Esophagus muscularis mucosa (tissue), 4 donors: ENCODE results near the gene PLEKHA7. TPM values are rescaled to one million over a fixed set of nuclear protein-coding genes. Genes with fewer than 3 reads are reported as not detected.
A peak's percentile ranks its signal among the peaks of the same experiment; 100 is the strongest.

Experiments used
- DNase-seq: peaks from one replicate; pipeline ENCODE4 v3.0.0-alpha.2; 2017; ENCODE audit errors: extremely low spot score
- H3K27ac ChIP-seq, 4 donors: fragments of 200-600 bp; sonication (generic); replicated peaks in 1 of 4; 1 replicate in 3 of 4; 2 replicates in 1 of 4; pipeline ENCODE4 v1.5.1; 2016 to 2019; ENCODE audit warnings: mild to moderate bottlenecking in 1 of 4
- H3K27me3 ChIP-seq, 4 donors: fragments of 200-600 bp; sonication (generic); one replicate each; pipeline versions ENCODE4 v1.5.1 to v1.6.0; 2016 to 2019
- H3K36me3 ChIP-seq, 4 donors: fragments of 200-600 bp; sonication (generic); one replicate each; pipeline ENCODE4 v1.5.1; 2016 to 2019
- H3K4me1 ChIP-seq, 4 donors: fragments of 200-600 bp; sonication (generic); one replicate each; pipeline ENCODE4 v1.5.1; 2016 to 2019
- H3K4me3 ChIP-seq, 4 donors: fragments of 200-600 bp; sonication (generic); 1 replicate in 2 of 4; 2 replicates in 2 of 4; pipeline ENCODE4 v1.5.1; 2016 to 2019; ENCODE audit warnings: mild to moderate bottlenecking in 4 of 4, moderate library complexity in 1 of 4
- H3K9me3 ChIP-seq, 4 donors: fragments of 200-600 bp; sonication (generic); 1 replicate in 3 of 4; 2 replicates in 1 of 4; pipeline ENCODE4 v1.5.1; 2016 to 2019
- CTCF ChIP-seq, 3 experiments: fragments of 200-600 bp in 2 of 3; fragments of 450-650 bp in 1 of 3; sonication (generic) in 2 of 3; IDR thresholded peaks; one replicate each; pipeline ENCODE4 v1.5.1; 2017 to 2019; ENCODE audit warnings: antibody characterized with exemption in 3 of 3, mild to moderate bottlenecking in 2 of 3, moderate library complexity in 1 of 3
- EP300 ChIP-seq: sonication (generic); formaldehyde crosslinking; IDR thresholded peaks from one replicate; pipeline ENCODE4 v1.6.1; 2017; ENCODE audit warnings: antibody characterized with exemption
- POLR2A ChIP-seq: fragments of 450-650 bp; IDR thresholded peaks from one replicate; pipeline ENCODE4 v1.6.1; 2017; ENCODE audit warnings: antibody characterized with exemption, moderate library complexity, mild to moderate bottlenecking, low read depth
- POLR2AphosphoS5 ChIP-seq, 2 donors: sonication (generic); formaldehyde crosslinking; IDR thresholded peaks; one replicate each; pipeline ENCODE4 v1.6.1; 2017; ENCODE audit warnings: antibody characterized with exemption in 2 of 2
- WGBS: methylation state at CpG from one replicate; pipeline ENCODE4 v1.1.5; 2018; 5-methylcytosine and 5-hydroxymethylcytosine counted together
- intact Hi-C: fragments of 100-400 bp; cut with DNase I; formaldehyde crosslinking; loops from one replicate; pipeline ENCODE4 v1.15.1; 2023
- total RNA-seq, 4 donors: library from RNA; depleted of rRNA; stranded (reverse); fragments of >200 nt; gene quantifications; one replicate each; pipeline versions ENCODE4 v1.1.0 to v1.2.1, GENCODE V29; 2016

Gene PLEKHA7
- total RNA-seq, 4 donors from 2014 or later = 5.8 to 9.1 (median 7.7) TPM

- intact Hi-C loops = loop anchor here (10.0 kb wide), 1 partner anchor 279 kb away; no protein-coding TSS in a partner anchor
- H3K36me3 ChIP-seq = peaks cover 0 to 25% (median 2%) of the 10 kb centered on the region in 4 donors
- H3K4me1 ChIP-seq = peaks cover 0 to 40% (median 16%) of the 10 kb centered on the region in 4 donors
- 57% methylated on average over 6 of the region's 7 CpGs for WGBS
- no peak overlapping the region for H3K4me3 ChIP-seq
- no peaks in the 10 kb centered on the region for H3K27me3 ChIP-seq
- H3K9me3 ChIP-seq = no peaks in the 10 kb centered on the region
- DNase-seq = no peak
- TF ChIP-seq CTCF (IDR thresholded peaks at IDR 0.05) = peak; percentile 79 to 94 (median 82)
- no peak for TF ChIP-seq POLR2AphosphoS5 (IDR thresholded peaks at IDR 0.05)
- H3K27ac ChIP-seq = no peak overlapping the region
Observed at GRCh38 chr11:16785520-16786128, 228.6 kb downstream of the PLEKHA7 start.

- H3K4me3 ChIP-seq = no peak overlapping the region
- H3K36me3 ChIP-seq = peaks cover 0 to 15% (median 2%) of the 10 kb centered on the region in 4 donors
- H3K27ac ChIP-seq = no peak overlapping the region
- 81% methylated on average over 2 of the region's 2 CpGs for WGBS
- no peak for TF ChIP-seq POLR2A
- no peak for TF ChIP-seq CTCF (IDR thresholded peaks at IDR 0.05)
- TF ChIP-seq EP300 = no peak
- no peak for TF ChIP-seq POLR2AphosphoS5 (IDR thresholded peaks at IDR 0.05)
- no peaks in the 10 kb centered on the region for H3K9me3 ChIP-seq
- no peak for DNase-seq
- H3K27me3 ChIP-seq = no peaks in the 10 kb centered on the region
- intact Hi-C loops = loop anchor here (10.0 kb wide), 1 partner anchor 280 kb away; no protein-coding TSS in a partner anchor
- H3K4me1 ChIP-seq = peaks cover 0 to 34% (median 13%) of the 10 kb centered on the region in 4 donors
Observed at GRCh38 chr11:16784666-16785065, 229.5 kb downstream of the PLEKHA7 start.

GRCh38 chr11:16784097-16784496, 230.1 kb downstream of the PLEKHA7 start:
- WGBS = 82% methylated on average over 2 of the region's 2 CpGs

GRCh38 chr11:16783321-16783801, 230.9 kb downstream of the PLEKHA7 start:
- 94% methylated on average over 9 of the region's 22 CpGs for WGBS
- intact Hi-C loops = loop anchor here (10.0 kb wide), 1 partner anchor 281 kb away; no protein-coding TSS in a partner anchor

More at GRCh38 chr11:16784097-16784496, 230.1 kb downstream of the PLEKHA7 start:
- no peak overlapping the region for H3K4me3 ChIP-seq
- H3K4me1 ChIP-seq = peaks cover 0 to 31% (median 12%) of the 10 kb centered on the region in 4 donors
- TF ChIP-seq CTCF (IDR thresholded peaks at IDR 0.05) = no peak
- TF ChIP-seq EP300 = no peak
- no peak for TF ChIP-seq POLR2AphosphoS5 (IDR thresholded peaks at IDR 0.05)
- TF ChIP-seq POLR2A = no peak
- peaks cover 0 to 10% (median 0%) of the 10 kb centered on the region in 4 donors for H3K36me3 ChIP-seq
- H3K9me3 ChIP-seq = no peaks in the 10 kb centered on the region
- H3K27ac ChIP-seq = no peak overlapping the region
- DNase-seq = no peak
- no peaks in the 10 kb centered on the region for H3K27me3 ChIP-seq
- intact Hi-C loops = loop anchor here (10.0 kb wide), 1 partner anchor 281 kb away; no protein-coding TSS in a partner anchor

GRCh38 chr11:16781936-16782919, 232.0 kb downstream of the PLEKHA7 start:
- no peaks in the 10 kb centered on the region for H3K9me3 ChIP-seq
- TF ChIP-seq CTCF (IDR thresholded peaks at IDR 0.05) (no peak), POLR2AphosphoS5 (IDR thresholded peaks at IDR 0.05) (no peak), EP300 (no peak), POLR2A (no peak)
- H3K27me3 ChIP-seq = no peaks in the 10 kb centered on the region
- intact Hi-C loops = loop anchor here (10.0 kb wide), 1 partner anchor 283 kb away; no protein-coding TSS in a partner anchor
- no peak for DNase-seq
- no peak overlapping the region for H3K27ac ChIP-seq
- H3K4me1 ChIP-seq = peaks cover 0 to 18% (median 2%) of the 10 kb centered on the region in 4 donors
- peaks cover 0 to 8% (median 0%) of the 10 kb centered on the region in 4 donors for H3K36me3 ChIP-seq
- 85% methylated on average over 11 of the region's 11 CpGs for WGBS
- no peak overlapping the region for H3K4me3 ChIP-seq

More at GRCh38 chr11:16783321-16783801, 230.9 kb downstream of the PLEKHA7 start:
- H3K27ac ChIP-seq = no peak overlapping the region
- no peaks in the 10 kb centered on the region for H3K27me3 ChIP-seq
- H3K36me3 ChIP-seq = peaks cover 0 to 8% (median 0%) of the 10 kb centered on the region in 4 donors
- H3K4me1 ChIP-seq = peaks cover 0 to 24% (median 7%) of the 10 kb centered on the region in 4 donors
- no peak overlapping the region for H3K4me3 ChIP-seq
- H3K9me3 ChIP-seq = no peaks in the 10 kb centered on the region
- TF ChIP-seq EP300 = no peak
- DNase-seq = no peak
